Adrenal gland (tissue), 12 donors: ENCODE data around the gene TGFB1. TPM values are rescaled to one million over a fixed set of nuclear protein-coding genes. Genes with fewer than 3 reads are reported as not detected.

ENCODE experiments used
- DNase-seq, 7 donors: peaks; one replicate each; pipeline ENCODE4 v3.0.0-alpha.2; 2019 to 2020
- H3K27ac ChIP-seq, 5 donors: fragments of 200-600 bp; sonication (generic) in 4 of 5; 1 replicate in 3 of 5; 2 replicates in 2 of 5; pipeline versions ENCODE4 v1.5.1 to v1.8.0; 2016 to 2020; ENCODE audit warnings: mild to moderate bottlenecking in 1 of 5
- H3K27me3 ChIP-seq: fragments of 200-600 bp; 2 replicates; pipeline ENCODE4 v1.8.0; 2021
- H3K36me3 ChIP-seq, 2 donors: fragments of 200-600 bp; replicated peaks in 1 of 2; 1 replicate in 1 of 2; 2 replicates in 1 of 2; pipeline versions ENCODE4 v1.5.1 to v1.8.0; 2018 to 2022
- H3K4me1 ChIP-seq, 2 donors: fragments of 200-600 bp; replicated peaks in 1 of 2; 1 replicate in 1 of 2; 2 replicates in 1 of 2; pipeline versions ENCODE4 v1.5.1 to v1.8.0; 2018 to 2021
- H3K4me3 ChIP-seq, 4 donors: fragments of 200-600 bp; sonication (generic) in 3 of 4; one replicate each; pipeline ENCODE4 v1.5.1; 2016 to 2018
- H3K9me3 ChIP-seq, 3 donors: fragments of 200-600 bp; sonication (generic) in 1 of 3; replicated peaks in 1 of 3; 1 replicate in 2 of 3; 2 replicates in 1 of 3; pipeline versions ENCODE4 v1.5.1 to v1.8.0; 2016 to 2021
- CTCF ChIP-seq, 6 experiments: fragments of 450-650 bp in 4 of 6; fragments of 200-600 bp in 2 of 6; sonication (generic) in 1 of 6; IDR thresholded peaks; 1 replicate in 5 of 6; 2 replicates in 1 of 6; pipeline versions ENCODE4 v1.5.1 to v1.8.0; 2016 to 2021; ENCODE audit warnings: antibody characterized with exemption in 6 of 6, mild to moderate bottlenecking in 2 of 6, moderate library complexity in 1 of 6
- POLR2A ChIP-seq, 2 donors: fragments of 450-650 bp; IDR thresholded peaks; one replicate each; pipeline ENCODE4 v1.6.1; 2017; ENCODE audit warnings: antibody characterized with exemption in 2 of 2, mild to moderate bottlenecking in 2 of 2, moderate library complexity in 1 of 2
- WGBS, 4 donors: extraction: QIAGEN DNeasy Blood & Tissue Kit in 2 of 4; methylation state at CpG; one replicate each; pipeline versions ENCODE4 v1.1.5 to v1.1.7; 2013 to 2017; 5-methylcytosine and 5-hydroxymethylcytosine counted together
- intact Hi-C, 2 donors: fragments of 100-400 bp; cut with DNase I; formaldehyde crosslinking; loops; one replicate each; pipeline versions ENCODE4 v1.14.1 to v1.15.0; 2022 to 2023
- polyA plus RNA-seq, 3 donors: library from polyadenylated mRNA; stranded (reverse); fragments of 200-250 nt in 2 of 3; fragments of 350-450 nt in 1 of 3; fragmentation: Illumina TruSeq in 1 of 3; extraction: RNeasy Lipid Tissue Mini Kit (QIAGEN cat#74804) in 1 of 3; gene quantifications; one replicate each; pipeline ENCODE4 v1.2.3, GENCODE V29; 2013 to 2014
- total RNA-seq, 9 donors: library from RNA; depleted of rRNA in 4 of 9; stranded (reverse); fragments of >200 nt in 4 of 9; fragments of 120-200 nt in 1 of 9; fragmentation: NEBNext Ultra II Directional in 1 of 9; extraction: Animal tissue kit (Norgen Biotek cat#: 25700) in 1 of 9; gene quantifications; one replicate each; pipeline versions ENCODE4 v1.1.0 to v1.2.4, GENCODE V29; 2013 to 2023
- donor health status: healthy with polysubstance abuse.
- donor health status: Bipolar disorder and iron deficiency.
- donor health status: DM: yes; HTN: yes; CAD: no.
- donor health status: DM: no; HTN: no; CAD: no.
- donor health status: DM: no; HTN: no; CAD: no.
- donor health status: DM: yes; HTN: yes; CAD: no.

The TGFB1 gene
- total and polyA plus RNA-seq, 12 donors, result 1.6 to 75.9 (median 35.7) TPM

- Histone ChIP-seq H3K27ac (peak overlapping the region in 1 of 5 donors; percentile 24), H3K27me3 (no peaks in the 10 kb centered on the region), H3K4me3 (no peak overlapping the region), H3K9me3 (no peaks in the 10 kb centered on the region), H3K36me3 (peaks cover 0 to 76% of the 10 kb centered on the region in 2 donors), H3K4me1 (peaks cover 17 to 32% of the 10 kb centered on the region in 2 donors)
- DNase-seq, result no peak
- intact Hi-C loops, result no loop called here
- 65 to 76% (median 71%) methylated on average over 11 to 21 of the region's 21 CpGs for WGBS, 4 donors
- TF ChIP-seq CTCF (IDR thresholded peaks at IDR 0.05) (no peak), POLR2A (IDR thresholded peaks at IDR 0.05) (no peak)
These were observed 50.9 kb downstream of the TGFB1 start for GRCh38 chr19:41302624-41303351.

- Histone ChIP-seq H3K27me3 (no peaks in the 10 kb centered on the region), H3K36me3 (peaks cover 0 to 73% of the 10 kb centered on the region in 2 donors), H3K27ac (peak overlapping the region in 2 of 5 donors; percentile 19 to 80), H3K9me3 (no peaks in the 10 kb centered on the region), H3K4me1 (peaks cover 25 to 44% of the 10 kb centered on the region in 2 donors), H3K4me3 (no peak overlapping the region)
- TF ChIP-seq CTCF (IDR thresholded peaks at IDR 0.05), result no peak
- no peak for TF ChIP-seq POLR2A (IDR thresholded peaks at IDR 0.05)
- intact Hi-C loops, result no loop called here
- DNase-seq, result no peak
- 79 to 94% (median 86%) methylated on average over 6 of the region's 6 CpGs for WGBS, 4 donors
These were observed 53.2 kb downstream of the TGFB1 start for GRCh38 chr19:41300555-41300954.

GRCh38 chr19:41299755-41300089 lies 54.0 kb downstream of the TGFB1 start:
- peaks cover 25 to 44% of the 10 kb centered on the region in 2 donors for H3K4me1 ChIP-seq
- intact Hi-C loops, result no loop called here
- H3K4me3 ChIP-seq, result no peak overlapping the region
- no peaks in the 10 kb centered on the region for H3K27me3 ChIP-seq
- DNase-seq, result peak in 6 of 7 donors; percentile 52 to 85 (median 76)
- H3K9me3 ChIP-seq, result no peaks in the 10 kb centered on the region
- H3K27ac ChIP-seq, result peak overlapping the region in 4 of 5 donors; percentile 50 to 80 (median 68)
- H3K36me3 ChIP-seq, result peaks cover 0 to 73% of the 10 kb centered on the region in 2 donors
- no peak for TF ChIP-seq CTCF (IDR thresholded peaks at IDR 0.05)
- no peak for TF ChIP-seq POLR2A (IDR thresholded peaks at IDR 0.05)
- 30 to 38% (median 34%) methylated on average over 4 of the region's 4 CpGs for WGBS, 4 donors

GRCh38 chr19:41299046-41299754 lies 54.5 kb downstream of the TGFB1 start:
- intact Hi-C loops, result no loop called here
- Histone ChIP-seq H3K36me3 (peaks cover 0 to 73% of the 10 kb centered on the region in 2 donors), H3K4me3 (no peak overlapping the region), H3K9me3 (no peaks in the 10 kb centered on the region), H3K27ac (peak overlapping the region in 4 of 5 donors; percentile 50 to 80 (median 68)), H3K4me1 (peaks cover 25 to 44% of the 10 kb centered on the region in 2 donors), H3K27me3 (no peaks in the 10 kb centered on the region)
- 58 to 66% (median 61%) methylated on average over 10 of the region's 10 CpGs for WGBS, 4 donors
- TF ChIP-seq CTCF (IDR thresholded peaks at IDR 0.05) (no peak), POLR2A (IDR thresholded peaks at IDR 0.05) (no peak)
- DNase-seq, result peak in 1 of 7 donors; percentile 51
